NCI-H1105 (cell line): ENCODE measurements around the gene IGFN1.
"Not testable (repeated sequence)": the region's sequence is repeated elsewhere in the genome, so short reads cannot be mapped to it uniquely, and the experiment has no call there.

ENCODE experiments used
- DNase-seq: peaks from one replicate; lab custom pipeline; 2025; lab: John Stamatoyannopoulos, UW

Gene IGFN1

DNA sequence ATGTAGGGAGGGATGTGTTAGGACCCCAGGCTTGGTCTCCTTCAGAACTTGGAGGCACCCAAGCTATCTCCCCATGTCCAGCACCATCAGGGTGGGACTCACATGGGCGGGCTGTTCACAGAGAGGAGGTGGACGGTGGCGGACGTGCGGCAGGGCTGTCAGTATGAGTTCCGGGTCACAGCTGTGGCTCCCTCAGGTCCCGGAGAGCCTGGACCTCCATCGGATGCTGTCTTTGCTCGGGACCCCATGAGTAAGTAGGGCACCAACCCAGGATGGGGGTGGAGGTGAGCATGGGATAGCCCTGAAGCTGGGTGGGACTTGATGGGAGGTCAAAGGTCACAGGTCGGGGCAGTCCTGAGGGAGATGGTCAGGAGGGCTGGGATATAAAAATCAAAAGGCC is 27.8 kb downstream of the IGFN1 start:
- no peak for DNase-seq

DNA sequence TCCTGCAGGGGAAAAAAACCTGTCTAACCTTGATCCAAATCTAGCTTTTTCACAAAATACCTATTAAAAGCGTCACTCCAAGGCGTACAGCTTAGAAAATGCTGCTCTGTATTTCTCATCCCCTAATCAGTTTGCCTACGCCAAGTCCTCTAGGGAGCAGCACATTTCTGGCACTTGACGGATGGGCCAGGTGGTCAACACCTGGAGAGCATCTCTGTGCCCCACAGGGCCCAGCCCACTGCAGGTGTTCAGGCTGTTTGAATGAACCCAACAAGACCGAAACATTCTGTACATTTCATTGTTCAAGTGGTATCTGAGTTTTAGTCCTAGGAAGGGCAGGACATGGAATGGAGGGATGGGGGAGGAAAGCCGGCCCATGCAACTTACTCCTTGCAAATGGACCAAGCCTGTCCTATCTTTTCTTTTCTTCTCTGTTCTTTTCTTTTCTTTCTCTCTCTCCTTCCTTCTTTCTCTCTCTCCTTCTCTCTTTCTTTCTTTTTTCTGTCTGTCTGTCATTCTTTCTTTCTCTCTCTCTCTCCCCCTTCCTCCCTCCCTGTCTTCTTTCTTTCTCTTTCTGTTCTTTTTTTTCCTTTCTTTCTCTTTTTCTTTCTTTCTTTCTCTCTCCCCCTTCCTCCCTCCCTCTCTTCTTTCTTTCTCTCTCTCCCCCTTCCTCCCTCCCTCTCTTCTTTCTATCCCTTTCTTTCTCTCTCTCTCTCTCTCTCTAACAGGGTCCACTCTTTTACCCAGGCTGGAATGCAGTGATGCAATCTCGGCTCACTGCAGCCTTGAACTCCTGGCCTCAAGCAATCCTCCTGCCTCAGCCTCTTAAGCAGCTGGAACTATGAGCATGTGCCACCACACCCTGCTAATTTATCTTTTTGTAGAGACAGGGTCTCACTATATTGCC is 29.1 kb downstream of the IGFN1 start:
- DNase-seq = peak; percentile 32

DNA sequence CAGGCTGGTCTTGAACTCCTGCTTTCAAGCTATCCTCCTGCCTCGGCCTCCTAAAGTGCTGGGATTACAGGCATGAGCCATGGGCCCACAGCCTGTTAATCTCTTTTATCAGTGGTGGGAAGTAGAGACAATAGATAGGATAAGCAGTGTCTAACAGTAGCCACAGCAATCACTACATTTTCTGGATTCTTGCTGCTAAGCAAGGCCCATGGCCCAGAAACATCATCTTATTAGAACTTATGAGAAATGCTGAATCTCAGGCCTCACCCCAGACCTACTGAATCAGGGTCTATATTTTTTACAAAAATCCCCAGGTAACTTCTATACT is 29.7 kb downstream of the IGFN1 start:
- DNase-seq = no peak

DNA sequence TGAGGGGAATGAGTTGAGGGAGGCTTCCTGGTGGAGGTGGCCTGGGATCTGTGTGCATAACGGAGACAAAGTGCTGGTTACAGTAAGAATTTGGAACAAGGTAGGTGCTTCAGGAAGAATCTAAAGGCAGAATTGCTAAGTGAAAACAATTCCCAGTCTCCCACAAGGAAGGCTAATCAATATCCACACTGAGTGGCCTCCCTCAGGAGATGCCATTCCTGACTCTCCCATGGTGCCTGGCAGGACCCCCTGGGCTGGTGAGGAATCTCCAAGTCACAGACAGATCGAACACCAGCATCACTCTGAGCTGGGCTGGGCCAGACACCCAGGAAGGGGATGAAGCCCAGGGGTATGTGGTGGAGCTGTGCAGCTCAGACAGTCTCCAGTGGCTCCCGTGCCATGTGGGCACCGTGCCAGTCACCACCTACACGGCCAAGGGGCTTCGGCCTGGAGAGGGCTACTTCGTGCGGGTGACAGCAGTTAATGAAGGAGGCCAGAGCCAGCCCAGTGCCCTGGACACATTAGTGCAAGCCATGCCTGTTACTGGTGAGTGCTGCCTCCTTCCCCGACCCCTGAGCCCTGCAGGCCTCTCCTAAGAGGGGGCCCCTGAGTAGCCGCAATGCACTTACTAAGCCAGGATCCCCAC is 30.7 kb downstream of the IGFN1 start:
- no peak for DNase-seq

DNA sequence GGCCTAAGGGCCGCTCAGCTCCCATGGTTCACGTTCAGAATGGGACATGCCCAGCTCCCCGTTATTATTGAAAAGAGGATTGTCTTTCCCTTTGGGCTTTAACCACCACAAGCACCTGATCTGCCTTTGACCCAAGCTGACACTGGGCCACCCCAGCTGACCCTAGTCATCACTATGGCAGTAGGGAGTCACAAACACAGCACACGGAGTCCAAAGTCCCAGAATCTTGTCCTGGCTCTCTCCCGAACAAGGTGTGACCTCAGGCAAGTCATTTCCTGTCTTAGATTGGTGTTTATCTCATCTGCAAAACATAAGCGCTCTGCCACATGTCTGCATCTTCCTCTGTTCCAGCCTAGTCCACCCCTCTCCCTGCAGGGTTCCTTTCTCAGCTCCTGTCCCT is 31.5 kb downstream of the IGFN1 start:
- DNase-seq = no peak

DNA sequence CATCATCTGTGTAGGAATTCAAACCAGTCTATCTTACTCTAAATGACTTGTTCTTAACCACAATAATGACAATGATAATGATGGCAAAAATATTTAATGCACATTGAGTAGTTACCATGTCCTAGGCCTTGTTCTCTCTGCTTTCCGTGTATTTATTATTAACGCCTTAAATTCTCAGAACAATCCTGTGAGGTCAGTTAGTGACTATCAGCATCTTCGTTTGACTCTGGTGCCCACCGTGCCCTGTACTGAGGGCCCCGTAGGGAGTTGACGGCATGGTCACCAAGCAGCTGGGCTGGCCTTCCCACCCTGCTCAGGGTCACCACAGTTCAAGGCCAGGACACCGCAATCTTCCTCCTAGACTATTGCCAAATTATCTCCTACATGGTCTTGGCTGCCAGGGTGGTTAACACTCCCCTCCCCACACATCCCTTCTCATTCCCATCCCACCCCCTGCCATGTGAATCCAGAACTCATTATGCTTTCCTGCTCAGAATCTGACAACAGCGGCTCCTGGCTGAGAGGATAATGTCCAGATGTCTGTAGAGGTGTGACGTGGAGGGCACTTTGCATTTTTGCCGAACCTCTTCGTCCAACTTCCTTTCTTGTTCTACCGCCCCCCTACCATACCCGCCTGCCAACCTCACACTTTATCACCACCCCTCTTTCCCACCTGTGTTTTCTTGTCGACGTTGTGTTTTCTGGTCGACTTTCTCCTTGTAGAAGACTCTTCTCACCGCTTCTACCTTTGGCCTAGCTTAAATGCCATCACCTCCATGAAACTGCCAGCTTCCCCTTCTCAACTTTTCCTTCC is 33.4 kb downstream of the IGFN1 start:
- no peak for DNase-seq

DNA sequence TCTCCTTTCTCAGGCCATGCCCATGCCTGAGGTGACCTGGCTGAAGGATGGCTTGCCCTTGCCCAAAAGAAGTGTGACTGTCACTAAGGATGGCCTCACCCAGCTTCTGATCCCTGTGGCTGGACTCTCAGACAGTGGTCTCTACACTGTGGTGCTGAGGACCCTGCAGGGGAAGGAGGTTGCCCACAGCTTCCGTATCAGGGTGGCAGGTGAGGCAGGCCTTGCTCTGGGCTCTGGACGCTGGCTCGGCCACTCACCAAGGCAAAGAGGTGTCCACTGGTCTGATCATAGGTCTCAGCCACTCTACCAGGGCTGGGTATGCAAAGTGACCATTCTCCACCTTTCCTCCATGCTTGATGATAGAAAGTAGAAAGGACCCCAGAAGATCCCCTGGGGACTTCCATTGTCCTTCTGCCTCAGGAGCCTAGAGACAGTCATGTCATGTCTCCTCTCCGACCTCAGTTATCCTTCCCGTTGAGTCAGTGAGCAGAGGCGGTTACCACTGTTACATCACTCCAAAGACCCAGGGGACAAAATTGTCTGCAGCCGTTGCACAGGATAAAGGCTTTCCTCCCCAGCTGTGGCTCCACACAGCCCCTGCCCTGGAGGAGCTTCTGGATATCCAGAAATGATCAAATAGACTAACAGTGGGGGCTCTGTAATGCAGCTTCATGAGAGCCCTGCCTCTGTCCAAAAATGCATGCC is 34.2 kb downstream of the IGFN1 start:
- no peak for DNase-seq

DNA sequence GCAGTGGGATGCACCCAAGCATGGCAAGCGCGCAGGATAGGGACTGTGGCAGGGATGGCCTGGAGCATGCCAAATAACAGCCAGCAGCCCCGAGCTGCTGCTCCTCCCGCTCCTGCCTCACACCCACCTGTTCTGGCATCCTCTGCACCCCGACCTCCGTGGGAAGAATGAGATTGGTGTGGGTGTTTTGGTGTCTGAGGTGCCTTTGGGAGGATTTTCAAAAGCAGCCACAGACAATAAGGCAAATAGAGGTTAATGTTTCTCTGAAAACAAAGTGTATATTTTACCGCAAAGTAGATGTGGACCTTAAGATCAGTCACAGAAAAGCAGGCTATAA is 35.5 kb downstream of the IGFN1 start:
- no peak for DNase-seq

DNA sequence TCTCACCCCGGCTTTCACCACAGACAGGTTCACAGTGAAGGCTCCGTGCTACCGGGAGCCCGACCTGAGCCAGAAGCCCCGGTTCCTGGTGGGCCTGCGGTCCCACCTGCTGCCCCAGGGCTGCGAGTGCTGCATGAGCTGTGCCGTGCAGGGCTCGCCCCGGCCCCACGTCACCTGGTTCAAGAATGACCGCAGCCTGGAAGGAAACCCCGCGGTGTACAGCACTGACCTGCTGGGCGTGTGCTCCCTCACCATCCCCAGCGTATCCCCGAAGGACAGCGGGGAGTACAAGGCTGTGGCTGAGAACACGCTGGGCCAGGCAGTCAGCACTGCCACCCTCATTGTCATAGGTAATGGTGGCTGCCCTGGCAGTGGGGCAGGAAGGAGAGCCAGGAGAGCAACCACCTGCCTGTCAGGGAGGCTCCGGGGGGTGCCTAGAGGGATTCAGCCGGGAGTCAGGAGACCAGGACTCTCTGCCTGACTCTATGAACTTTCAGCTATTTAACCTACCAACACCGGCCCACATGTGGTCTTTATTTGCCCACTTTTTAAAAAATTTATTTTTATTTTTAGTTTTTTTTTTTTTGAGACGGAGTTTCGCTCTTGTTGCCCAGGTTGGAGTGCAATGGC is 36.4 kb downstream of the IGFN1 start:
- no peak for DNase-seq

DNA sequence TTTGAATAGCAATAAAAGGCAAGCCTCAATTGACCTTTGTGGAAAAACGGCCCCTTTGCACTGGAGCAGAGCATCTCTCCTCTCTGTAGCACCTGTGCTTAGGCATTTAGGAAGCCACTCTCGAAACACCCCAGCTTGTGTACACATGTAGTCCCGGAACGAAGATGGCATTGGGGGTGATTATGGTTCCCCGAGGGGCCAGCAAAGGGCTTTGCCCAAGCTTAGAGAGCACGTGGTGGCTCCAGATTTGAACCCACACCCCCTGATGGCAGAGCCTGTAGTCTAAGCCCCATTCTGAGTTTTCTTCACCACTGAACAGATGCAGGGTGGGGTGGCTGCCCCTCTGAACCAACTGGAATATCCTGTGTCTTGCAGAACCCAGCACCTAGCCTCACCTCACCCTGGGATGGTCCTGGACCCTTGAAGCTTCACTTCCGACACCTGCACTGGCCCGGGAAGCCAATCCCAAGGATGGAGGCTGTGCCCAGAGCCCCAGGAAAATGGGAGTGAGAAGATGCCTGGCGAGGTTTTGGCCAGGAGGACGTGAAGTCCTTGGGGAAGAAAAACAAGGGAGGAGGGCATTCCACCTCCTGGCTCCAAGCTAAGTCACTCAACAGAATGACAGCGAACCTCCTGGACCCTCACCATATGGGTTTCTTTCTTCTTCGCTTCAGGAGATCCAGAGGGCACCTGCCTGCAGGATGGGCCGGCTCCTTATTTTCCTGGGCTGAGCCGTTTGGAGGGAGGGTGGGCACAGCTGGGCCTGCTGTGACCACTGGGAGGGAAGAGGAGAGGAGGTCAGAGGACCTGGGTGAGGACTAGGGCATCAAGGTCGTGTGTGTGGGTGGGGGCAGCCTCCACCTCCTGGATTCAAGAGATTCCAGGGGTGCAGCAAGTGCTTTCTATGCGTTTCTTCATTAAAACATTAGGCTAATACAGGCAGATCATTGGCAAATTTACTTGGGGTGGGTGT is 37.7 kb downstream of the IGFN1 start:
- no peak for DNase-seq

DNA sequence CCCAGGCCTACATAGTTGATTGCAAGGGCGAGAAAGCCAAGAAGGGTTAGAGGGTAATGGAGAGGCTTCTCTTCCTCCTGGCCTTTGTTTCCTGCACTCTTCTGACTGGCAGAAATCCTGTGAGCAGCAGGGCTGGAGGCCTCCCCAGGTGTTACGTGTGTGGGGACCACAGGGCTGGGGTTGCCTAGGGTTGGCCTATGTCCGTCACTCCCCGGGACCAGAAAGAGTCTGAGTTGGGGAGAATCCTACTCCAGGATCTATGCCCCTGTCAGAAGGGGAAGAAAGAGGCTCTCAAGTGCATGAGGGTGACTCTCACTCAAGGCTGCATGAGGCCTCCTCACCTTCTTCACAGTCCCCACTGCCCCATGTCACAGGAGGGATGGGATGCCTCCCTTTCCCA is 38.5 kb downstream of the IGFN1 start:
- no peak for DNase-seq

DNA sequence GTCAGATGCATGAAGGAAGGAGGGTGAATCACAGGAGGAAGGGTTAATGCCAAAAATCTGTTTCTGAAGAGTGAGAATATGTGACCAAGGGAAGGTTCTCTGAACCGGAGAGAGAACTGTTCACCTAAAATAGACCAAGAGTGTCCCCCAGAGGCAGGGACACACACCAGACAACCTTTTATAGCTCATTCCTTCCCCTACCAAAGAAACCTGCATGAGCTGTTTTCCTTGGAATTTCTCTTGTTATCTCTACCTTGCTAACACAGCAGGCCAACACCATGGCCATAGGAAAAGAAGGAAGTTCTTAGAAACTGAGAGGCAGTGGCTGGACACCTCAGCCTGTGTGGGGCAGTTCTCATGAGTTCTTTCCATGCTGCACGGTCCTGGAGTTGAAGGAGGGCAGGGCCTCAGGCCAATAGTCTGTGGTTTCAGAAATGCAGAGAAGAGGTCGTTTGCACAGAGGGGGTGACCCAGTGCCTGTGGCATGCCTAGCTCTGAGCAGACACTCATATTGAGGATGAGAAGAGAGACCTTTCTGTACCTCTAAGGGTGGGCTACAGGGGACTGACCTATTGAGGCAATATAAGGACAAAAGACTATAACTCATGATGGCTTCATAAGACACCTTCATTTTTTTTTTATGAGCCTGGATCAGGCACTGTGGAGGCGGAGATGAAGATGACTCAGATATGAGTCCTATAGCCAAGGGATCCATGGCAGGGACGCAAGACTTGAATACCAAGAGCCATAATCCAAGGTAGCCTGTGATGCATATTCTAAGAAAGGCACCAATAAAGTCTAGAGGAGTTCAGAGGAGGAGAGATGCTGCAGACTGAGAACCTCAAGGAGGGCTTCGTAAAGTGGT is 39.4 kb downstream of the IGFN1 start:
- no peak for DNase-seq

DNA sequence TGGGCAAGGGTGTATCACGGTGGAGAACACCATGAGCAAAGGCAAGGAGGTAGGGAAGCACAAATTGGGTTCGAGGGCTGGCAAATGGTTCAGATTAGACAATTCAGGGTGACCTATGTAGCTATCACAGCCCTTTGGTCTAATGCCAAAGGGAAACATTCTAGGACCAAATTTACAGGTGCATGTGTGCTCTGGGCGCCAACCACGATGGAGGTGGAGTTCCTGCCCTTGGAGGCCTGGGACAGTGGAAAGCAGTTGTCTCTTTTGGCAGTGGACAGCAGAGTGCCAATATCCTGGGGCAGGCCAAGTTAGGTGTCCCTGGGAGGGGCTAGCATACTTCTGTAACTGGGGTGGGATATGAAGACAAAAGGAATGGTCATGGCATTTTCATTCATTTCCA is 40.1 kb downstream of the IGFN1 start:
- no peak for DNase-seq

DNA sequence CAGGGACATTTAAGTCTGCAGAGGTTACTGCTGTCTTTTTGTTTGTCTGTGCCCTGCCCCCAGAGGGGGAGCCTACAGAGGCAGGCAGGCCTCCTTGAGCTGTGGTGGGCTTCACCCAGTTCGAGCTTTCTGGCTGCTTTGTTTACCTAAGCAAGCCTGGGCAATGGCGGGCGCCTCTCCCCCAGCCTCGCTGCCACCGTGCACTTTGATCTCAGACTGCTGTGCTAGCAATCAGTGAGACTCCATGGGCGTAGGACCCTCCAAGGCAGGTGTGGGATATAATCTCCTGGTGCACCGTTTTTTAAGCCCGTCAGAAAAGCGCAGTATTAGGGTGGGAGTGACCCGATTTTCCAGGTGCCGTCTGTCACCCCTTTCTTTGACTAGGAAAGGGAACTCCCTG is 49.0 kb downstream of the IGFN1 start:
- DNase-seq = not testable (repeated sequence)

DNA sequence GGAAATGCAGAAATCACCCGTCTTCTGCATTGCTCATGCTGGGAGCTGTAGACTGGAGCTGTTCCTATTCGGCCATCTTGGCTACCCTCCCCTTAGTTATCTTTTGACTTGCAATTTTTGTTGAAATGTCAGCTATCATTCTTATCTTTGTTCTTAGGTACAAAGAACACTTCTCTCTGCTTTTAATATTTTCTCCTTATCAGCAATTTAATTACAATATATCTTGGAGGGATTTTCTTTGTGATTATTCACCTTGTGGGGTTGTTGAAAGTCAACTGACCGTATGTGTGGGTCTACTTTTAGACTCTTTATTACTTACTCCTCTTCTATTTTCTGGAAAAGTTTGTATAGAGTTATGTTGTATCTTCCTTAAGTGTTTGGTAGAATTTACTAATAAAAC is 49.5 kb downstream of the IGFN1 start:
- no peak for DNase-seq

DNA sequence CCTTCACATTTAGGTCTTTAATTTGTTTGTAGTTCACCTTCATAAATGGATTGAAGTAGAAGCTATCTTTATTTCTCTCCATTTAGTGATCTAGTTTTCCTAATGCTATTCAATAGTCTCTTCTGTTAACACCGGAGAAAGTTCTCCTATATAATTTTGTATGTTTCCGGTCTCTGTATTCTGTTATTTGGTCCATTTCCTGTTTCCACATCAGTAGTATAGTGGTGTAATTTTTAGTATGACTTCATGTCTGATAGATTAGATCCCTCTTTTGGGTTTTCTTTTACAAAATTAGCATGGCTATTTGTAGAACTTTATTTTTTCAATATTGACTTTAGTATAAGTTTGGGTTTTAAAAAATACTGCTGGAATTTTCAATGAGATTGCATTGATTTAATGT is 51.1 kb downstream of the IGFN1 start:
- no peak for DNase-seq

DNA sequence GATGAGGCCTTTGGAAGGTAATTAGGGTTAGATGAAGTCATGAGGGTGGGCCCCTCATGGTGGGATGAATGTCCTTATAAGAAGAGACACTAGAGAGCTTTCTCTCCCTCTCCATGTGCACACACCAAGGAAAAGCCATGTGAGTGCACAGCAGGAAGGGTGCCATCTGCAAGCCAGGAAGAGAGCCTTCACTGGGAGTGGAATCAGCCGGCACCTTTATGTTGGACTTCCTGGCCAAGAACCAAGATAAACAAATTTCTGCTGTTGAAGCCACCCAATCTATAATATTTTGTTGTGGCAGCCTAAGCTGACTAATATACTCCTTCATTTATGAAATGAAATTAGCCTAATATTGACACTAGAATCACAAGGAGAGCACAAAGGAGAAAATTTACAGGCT is 54.5 kb downstream of the IGFN1 start:
- DNase-seq = peak; percentile 67

DNA sequence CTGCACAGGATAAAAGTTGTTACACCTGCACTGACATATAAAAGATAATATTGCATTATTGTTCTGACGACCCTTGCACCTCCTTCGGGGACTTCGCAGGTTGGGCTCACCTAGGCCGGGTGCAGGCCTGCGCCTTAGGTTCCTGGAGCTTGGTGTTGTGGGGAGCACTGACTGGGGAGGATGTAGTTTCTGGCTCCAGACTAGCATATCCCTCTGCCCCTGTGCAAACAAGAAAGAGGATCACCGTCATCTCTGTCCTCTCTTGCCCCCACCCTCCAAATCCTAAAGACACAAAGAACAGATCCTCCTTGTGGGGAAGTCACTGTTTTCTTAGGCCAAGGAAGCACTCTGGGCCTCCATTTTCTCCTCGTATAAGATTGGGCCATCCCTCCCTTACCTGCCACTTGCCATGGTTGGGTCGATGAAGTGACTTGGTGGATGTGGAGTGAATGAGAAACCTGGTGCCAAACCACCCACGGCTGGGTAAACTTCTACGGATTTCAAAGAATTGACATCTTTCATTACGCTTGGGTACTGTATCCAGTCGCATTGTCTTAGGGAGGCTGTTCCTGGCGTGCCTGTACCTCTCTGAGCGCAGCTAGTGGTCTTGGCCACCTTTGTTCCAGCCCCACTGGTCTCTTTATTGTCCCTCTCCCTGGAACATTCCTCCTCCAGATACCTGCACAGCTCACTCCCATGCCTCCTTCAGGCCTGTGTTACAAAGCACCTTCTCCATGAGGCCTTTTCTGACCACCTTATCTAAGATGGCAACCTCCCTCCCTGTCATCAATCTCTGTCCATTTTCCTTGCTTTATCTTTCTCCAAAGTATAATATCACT is 58.3 kb downstream of the IGFN1 start:
- no peak for DNase-seq
